ENCODE results near the gene FXYD5.
A peak's percentile ranks its signal among the peaks of the same experiment; 100 is the strongest.

FXYD5 gene, protein sequence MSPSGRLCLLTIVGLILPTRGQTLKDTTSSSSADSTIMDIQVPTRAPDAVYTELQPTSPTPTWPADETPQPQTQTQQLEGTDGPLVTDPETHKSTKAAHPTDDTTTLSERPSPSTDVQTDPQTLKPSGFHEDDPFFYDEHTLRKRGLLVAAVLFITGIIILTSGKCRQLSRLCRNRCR
- long read RNA-seq, transcript FXYD5-204 (9 exons, 872 nt), result major isoform, 89 of 141 reads
- long read RNA-seq, transcript FXYD5-207 (9 exons, 898 nt), result minor isoform, 17 of 141 reads
- long read RNA-seq, transcript FXYD5-201 (8 exons, 1,580 nt), result minor isoform, 13 of 141 reads
- long read RNA-seq, partial matches to known transcripts, result 7 of 141 reads
- long read RNA-seq, other reads (novel, unspliced or antisense), result 9 of 141 reads

GRCh38 chr19:35154525-35155406, at the start of gene FXYD5:
FXYD5 (plus strand) TSS chr19:35154735; CDS start chr19:35155551, 816 bp downstream.
- peak; percentile 86 to 90 for DNase-seq (ENCODE audit: low read depth in 1 of 2, low spot score in 1 of 2)
- peak within 1 kb of the TSS; percentile 90 for H3K27ac ChIP-seq (replicated peaks)
- peak within 1 kb of the TSS; percentile 88 for H3K4me3 ChIP-seq (replicated peaks; ENCODE audit: insufficient read depth, low read length)
- no peaks in the 10 kb centered on the region for H3K27me3 ChIP-seq (ENCODE audit: insufficient read depth, poor library complexity, severe bottlenecking)
- TF ChIP-seq REST (IDR thresholded peaks at IDR 0.05; ENCODE audit: insufficient replicate concordance, low read depth) (peak; percentile 14), POLR2AphosphoS5 (IDR thresholded peaks at IDR 0.05; ENCODE audit: low read depth) (peak; percentile 43), CTCF (IDR thresholded peaks at IDR 0.05; ENCODE audit: insufficient read depth, low read length) (no peak), GABPA (IDR thresholded peaks at IDR 0.05; ENCODE audit: low read depth) (no peak), SPI1 (IDR thresholded peaks at IDR 0.05; ENCODE audit: borderline replicate concordance, low read depth) (peak; percentile 46; the same call in 1 of the 2 replicates)

GRCh38 chr19:35105047-35105410, 49.5 kb upstream of the FXYD5 start:
- no peak for TF ChIP-seq POLR2AphosphoS5 (IDR thresholded peaks at IDR 0.05; ENCODE audit: low read depth)
- no peak for TF ChIP-seq SPI1 (IDR thresholded peaks at IDR 0.05; ENCODE audit: borderline replicate concordance, low read depth)
- no peak for TF ChIP-seq REST (IDR thresholded peaks at IDR 0.05; ENCODE audit: insufficient replicate concordance, low read depth)
- no peak for TF ChIP-seq CTCF (IDR thresholded peaks at IDR 0.05; ENCODE audit: insufficient read depth, low read length)
- TF ChIP-seq GABPA (IDR thresholded peaks at IDR 0.05; ENCODE audit: low read depth), result no peak
- Histone ChIP-seq H3K4me3 (replicated peaks; ENCODE audit: insufficient read depth, low read length) (no peak overlapping the region), H3K27me3 (ENCODE audit: insufficient read depth, poor library complexity, severe bottlenecking) (no peaks in the 10 kb centered on the region), H3K27ac (replicated peaks) (no peak overlapping the region)
- DNase-seq (ENCODE audit: low read depth in 1 of 2, low spot score in 1 of 2), result no peak

- no peak overlapping the region for H3K27ac ChIP-seq (replicated peaks)
- no peak overlapping the region for H3K4me3 ChIP-seq (replicated peaks; ENCODE audit: insufficient read depth, low read length)
- DNase-seq (ENCODE audit: low read depth in 1 of 2, low spot score in 1 of 2), result no peak
- H3K27me3 ChIP-seq (ENCODE audit: insufficient read depth, poor library complexity, severe bottlenecking), result no peaks in the 10 kb centered on the region
- no peak for TF ChIP-seq POLR2AphosphoS5 (IDR thresholded peaks at IDR 0.05; ENCODE audit: low read depth)
- no peak for TF ChIP-seq REST (IDR thresholded peaks at IDR 0.05; ENCODE audit: insufficient replicate concordance, low read depth)
- no peak for TF ChIP-seq CTCF (IDR thresholded peaks at IDR 0.05; ENCODE audit: insufficient read depth, low read length)
- TF ChIP-seq SPI1 (IDR thresholded peaks at IDR 0.05; ENCODE audit: borderline replicate concordance, low read depth), result no peak
- TF ChIP-seq GABPA (IDR thresholded peaks at IDR 0.05; ENCODE audit: low read depth), result no peak
Observed at GRCh38 chr19:35105411-35106290, 48.9 kb upstream of the FXYD5 start.
